Measurements from ENCODE around the gene TATDN3. TPM values are rescaled to one million over a fixed set of nuclear protein-coding genes. Genes with fewer than 3 reads are reported as not detected.
A peak's percentile ranks its signal among the peaks of the same experiment; 100 is the strongest.

Gene TATDN3
- total RNA-seq, 1 experiment from 2014 or later, result 13.8 TPM

GRCh38 chr1:212852105-212852688, 60.5 kb downstream of the TATDN3 start:
- H3K18ac ChIP-seq (ENCODE audit: insufficient read length, low read depth, low read length), result no peak overlapping the region
- H2BK20ac ChIP-seq (ENCODE audit: low read depth, low read length, poor library complexity, severe bottlenecking), result no peak overlapping the region
- H2AFZ ChIP-seq (ENCODE audit: low read length), result no peak overlapping the region
- no peak overlapping the region for H3K14ac ChIP-seq (ENCODE audit: insufficient read depth, low read length)
- H4K20me1 ChIP-seq (ENCODE audit: control insufficient read depth, insufficient read depth, insufficient read length), result peaks cover 3% of the 10 kb centered on the region
- Mint-ChIP-seq H3K9me3 (peaks cover 14 to 21% of the 10 kb centered on the region in 2 experiments; a peak in 4 of 5 replicates), H3K36me3 (ENCODE audit: insufficient read depth in 1 of 3, low read depth in 3 of 3) (peaks cover 18 to 33% (median 26%) of the 10 kb centered on the region in 3 experiments), H3K4me1 (peaks cover 27 to 33% of the 10 kb centered on the region in 2 experiments), H3K4me3 (peak overlapping the region in 1 of 2 experiments; percentile 65; a peak in 3 of 5 replicates), H3K27ac (peak overlapping the region; percentile 72 to 96 (median 78); a peak in 4 of 7 replicates), H3K27me3 (ENCODE audit: low read depth) (peaks cover 18% of the 10 kb centered on the region)
- no peak overlapping the region for H3T11ph ChIP-seq (ENCODE audit: low read length)
- H3K4ac ChIP-seq (ENCODE audit: low read depth, low read length), result no peak overlapping the region
- no peak overlapping the region for H4K5ac ChIP-seq (ENCODE audit: insufficient read length, low read depth, low read length)
- H2BK15ac ChIP-seq (ENCODE audit: low read depth, low read length), result no peak overlapping the region
- no peaks in the 10 kb centered on the region for H3K79me1 ChIP-seq (ENCODE audit: insufficient read depth, low read depth, low read length, poor library complexity, severe bottlenecking)
- peak; percentile 54 for DNase-seq
- H3K4me1 ChIP-seq (ENCODE audit: insufficient read depth, low read length), result peaks cover 4% of the 10 kb centered on the region; the same call in 1 of the 2 replicates
- H3K23ac ChIP-seq (ENCODE audit: insufficient read length, low read depth, low read length), result no peak overlapping the region
- no peak overlapping the region for H2BK120ac ChIP-seq (ENCODE audit: low read depth, low read length, poor library complexity, severe bottlenecking)
- no peak overlapping the region for H4K91ac ChIP-seq (ENCODE audit: insufficient read length, low read depth, low read length)
- H3K79me2 ChIP-seq (ENCODE audit: insufficient read depth, low read length), result no peaks in the 10 kb centered on the region; the same call in 1 of the 2 replicates
- H2BK12ac ChIP-seq (ENCODE audit: insufficient read length, low read depth, low read length), result no peak overlapping the region
- no peaks in the 10 kb centered on the region for H3K23me2 ChIP-seq (ENCODE audit: insufficient read length, low read depth, low read length, poor library complexity, severe bottlenecking)
- no peak overlapping the region for H3K4me2 ChIP-seq (ENCODE audit: insufficient read depth, insufficient read length, low read length)
- TF ChIP-seq, protein P1, sequence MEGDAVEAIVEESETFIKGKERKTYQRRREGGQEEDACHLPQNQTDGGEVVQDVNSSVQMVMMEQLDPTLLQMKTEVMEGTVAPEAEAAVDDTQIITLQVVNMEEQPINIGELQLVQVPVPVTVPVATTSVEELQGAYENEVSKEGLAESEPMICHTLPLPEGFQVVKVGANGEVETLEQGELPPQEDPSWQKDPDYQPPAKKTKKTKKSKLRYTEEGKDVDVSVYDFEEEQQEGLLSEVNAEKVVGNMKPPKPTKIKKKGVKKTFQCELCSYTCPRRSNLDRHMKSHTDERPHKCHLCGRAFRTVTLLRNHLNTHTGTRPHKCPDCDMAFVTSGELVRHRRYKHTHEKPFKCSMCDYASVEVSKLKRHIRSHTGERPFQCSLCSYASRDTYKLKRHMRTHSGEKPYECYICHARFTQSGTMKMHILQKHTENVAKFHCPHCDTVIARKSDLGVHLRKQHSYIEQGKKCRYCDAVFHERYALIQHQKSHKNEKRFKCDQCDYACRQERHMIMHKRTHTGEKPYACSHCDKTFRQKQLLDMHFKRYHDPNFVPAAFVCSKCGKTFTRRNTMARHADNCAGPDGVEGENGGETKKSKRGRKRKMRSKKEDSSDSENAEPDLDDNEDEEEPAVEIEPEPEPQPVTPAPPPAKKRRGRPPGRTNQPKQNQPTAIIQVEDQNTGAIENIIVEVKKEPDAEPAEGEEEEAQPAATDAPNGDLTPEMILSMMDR (conservative IDR thresholded peaks at IDR 0.05), result 0 out of 3 replicates have a peak, but pooled peaks have one; percentile 17
- H3K27ac ChIP-seq (ENCODE audit: insufficient read length, low read depth, low read length), result no peak overlapping the region
- H3K27me3 ChIP-seq (ENCODE audit: insufficient read depth, low read length), result no peaks in the 10 kb centered on the region
- WGBS (ENCODE audit: extremely low coverage, insufficient read length, low lambda C conversion rate), result no CpG with 5 or more reads among the region's 5 CpGs
- H3K9me3 ChIP-seq (ENCODE audit: control insufficient read depth, low read depth, low read length), result no peaks in the 10 kb centered on the region
- no peak overlapping the region for H2AK5ac ChIP-seq (ENCODE audit: insufficient read length, low read length)
- no peak overlapping the region for H2BK5ac ChIP-seq (ENCODE audit: insufficient read length, low read length)
- H3K56ac ChIP-seq (ENCODE audit: insufficient read length, low read depth, low read length), result no peak overlapping the region
- no peak overlapping the region for H4K8ac ChIP-seq (replicated peaks; ENCODE audit: insufficient read length, low read depth, low read length)
- H3K9ac ChIP-seq (ENCODE audit: extremely low read depth, insufficient read length, low read length), result no peak overlapping the region
